GM12892 (cell line): ENCODE results near the gene SDK2.

Experiments used
- POLR2A ChIP-seq: IDR thresholded peaks from 2 replicates; pipeline ENCODE4 v1.6.1; 2011; ENCODE audit warnings: low read depth, low read length, control low read depth
- POLR2AphosphoS5 ChIP-seq: IDR thresholded peaks from 2 replicates; pipeline ENCODE4 v1.6.1; 2011; ENCODE audit warnings: low read depth, low read length, control low read depth

- TF ChIP-seq POLR2AphosphoS5 (no peak), POLR2A (no peak)
These were observed 292.0 kb downstream of the SDK2 start for GRCh38 chr17:73352261-73352660.
